Psoas muscle (tissue), 8 donors: ENCODE data around the gene CMSS1. TPM values are rescaled to one million over a fixed set of nuclear protein-coding genes. Genes with fewer than 3 reads are reported as not detected.

Experiments
- ATAC-seq, 4 donors: fragments of 200-7000 bp; cut with Tn5 transposase; one replicate each; pipeline ENCODE4 v1.9.1; 2020; ENCODE audit warnings: moderate library complexity in 3 of 4, mild to moderate bottlenecking in 2 of 4
- DNase-seq, 2 donors: peaks; one replicate each; pipeline ENCODE4 v3.0.0-alpha.2; 2020
- H3K27ac ChIP-seq: fragments of 200-600 bp; one replicate; pipeline ENCODE4 v1.8.0; 2022
- H3K27me3 ChIP-seq, 3 donors: fragments of 200-600 bp in 1 of 3; one replicate each; pipeline versions ENCODE4 v1.6.1 to v1.8.0; 2013 to 2022; ENCODE audit warnings: low read length in 2 of 3, mild to moderate bottlenecking in 2 of 3, moderate library complexity in 1 of 3; ENCODE audit not compliant: insufficient read depth in 3 of 3
- H3K36me3 ChIP-seq, 2 donors: fragments of 200-600 bp in 1 of 2; one replicate each; pipeline versions ENCODE4 v1.6.1 to v1.8.0; 2013 to 2022; ENCODE audit warnings: low read depth in 1 of 2, mild to moderate bottlenecking in 1 of 2, moderate library complexity in 1 of 2; ENCODE audit not compliant: insufficient read depth in 1 of 2
- H3K4me1 ChIP-seq: fragments of 200-600 bp; one replicate; pipeline ENCODE4 v1.8.0; 2022
- H3K4me3 ChIP-seq: fragments of 200-600 bp; one replicate; pipeline ENCODE4 v1.8.0; 2022; ENCODE audit warnings: mild to moderate bottlenecking
- H3K9me3 ChIP-seq: fragments of 200-600 bp; one replicate; pipeline ENCODE4 v1.8.0; 2022
- WGBS, 3 donors: extraction: QIAGEN DNeasy Blood & Tissue Kit; methylation state at CpG; one replicate each; pipeline versions ENCODE4 v1.1.6 to v1.1.7; 2013; 5-methylcytosine and 5-hydroxymethylcytosine counted together
- intact Hi-C, 2 donors: fragments of 100-400 bp; cut with DNase I; formaldehyde crosslinking; loops; one replicate each; pipeline versions ENCODE4 v1.11.0 to v1.14.2; 2022
- polyA plus RNA-seq, 3 donors: library from polyadenylated mRNA; stranded (reverse); fragments of 200-250 nt; gene quantifications; one replicate each; pipeline ENCODE4 v1.2.3, GENCODE V29; 2013
- total RNA-seq, 4 donors: library from RNA; stranded (reverse); fragmentation: NEBNext Ultra II Directional in 2 of 4; extraction: Animal tissue kit (Norgen Biotek cat#: 25700) in 2 of 4; gene quantifications; one replicate each; pipeline versions ENCODE4 v1.2.1 to v1.2.4, GENCODE V29; 2021 to 2023
- TF ChIP-seq, protein P1 (sequence below): fragments of 200-600 bp; IDR thresholded peaks from one replicate; pipeline ENCODE4 v1.8.0; 2022; ENCODE audit warnings: antibody characterized with exemption
- donor health status: healthy with polysubstance abuse.
- donor health status: DM: no; HTN: no; CAD: no; lungs with moderate emphysema.
- donor health status: Bipolar disorder and iron deficiency.
- donor health status: healthy.
- donor health status: DM: yes; HTN: yes; CAD: no.
- donor health status: DM: no; HTN: no; CAD: no.
- donor health status: DM: no; HTN: no; CAD: no.
- donor health status: DM: yes; HTN: yes; CAD: no.

CMSS1 gene
- total and polyA plus RNA-seq, 7 donors, result 18.4 to 174 (median 58.8) TPM

DNA sequence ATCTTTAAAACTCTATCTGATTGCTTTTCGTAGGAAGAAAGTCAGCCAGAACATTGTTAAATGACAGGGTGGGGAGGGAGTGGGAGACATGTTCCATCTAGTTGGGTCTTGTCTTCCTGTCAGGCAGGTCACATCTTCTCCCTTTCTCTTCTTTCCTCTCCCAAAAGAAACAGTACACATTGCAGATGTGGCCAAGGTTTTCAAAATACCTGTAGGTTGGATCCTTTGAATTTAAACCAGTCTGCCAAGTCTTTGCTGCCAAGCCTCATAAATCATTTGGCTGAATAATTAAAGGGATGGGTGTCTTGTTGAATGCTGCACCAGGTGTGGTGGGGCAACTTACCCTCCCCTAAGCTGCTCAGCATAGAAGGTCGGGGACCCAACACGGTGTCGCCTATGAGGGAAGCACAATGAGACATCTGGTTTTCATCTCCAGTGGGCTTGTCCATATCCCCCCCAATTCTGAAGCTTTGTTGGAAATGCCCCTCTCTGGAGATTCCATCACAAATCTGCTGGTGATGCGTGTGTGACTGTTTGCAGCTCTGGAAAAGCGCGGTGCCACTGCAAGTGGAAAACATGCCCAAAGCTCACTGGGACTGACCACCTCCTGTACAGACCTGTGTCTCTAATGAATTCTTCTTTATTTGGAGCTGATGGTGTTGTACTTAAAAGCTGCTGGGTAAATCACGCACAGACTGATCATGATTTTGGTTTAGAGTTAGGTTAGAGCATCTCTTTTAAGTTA is 184.0 kb downstream of the CMSS1 start:
- Histone ChIP-seq H3K4me1 (peaks cover 26% of the 10 kb centered on the region), H3K27ac (no peak overlapping the region), H3K9me3 (no peaks in the 10 kb centered on the region), H3K4me3 (no peak overlapping the region), H3K36me3 (peaks cover 0 to 4% of the 10 kb centered on the region in 2 donors), H3K27me3 (no peaks in the 10 kb centered on the region)
- no peak for ATAC-seq
- 84 to 92% (median 86%) methylated on average over 8 of the region's 8 CpGs for WGBS, 3 donors
- intact Hi-C loops, result loop anchor here in 1 of 2 donors (10.0 kb wide), 1 partner anchor 127 kb away; no protein-coding TSS in a partner anchor
- no peak for DNase-seq
- TF ChIP-seq, protein P1, sequence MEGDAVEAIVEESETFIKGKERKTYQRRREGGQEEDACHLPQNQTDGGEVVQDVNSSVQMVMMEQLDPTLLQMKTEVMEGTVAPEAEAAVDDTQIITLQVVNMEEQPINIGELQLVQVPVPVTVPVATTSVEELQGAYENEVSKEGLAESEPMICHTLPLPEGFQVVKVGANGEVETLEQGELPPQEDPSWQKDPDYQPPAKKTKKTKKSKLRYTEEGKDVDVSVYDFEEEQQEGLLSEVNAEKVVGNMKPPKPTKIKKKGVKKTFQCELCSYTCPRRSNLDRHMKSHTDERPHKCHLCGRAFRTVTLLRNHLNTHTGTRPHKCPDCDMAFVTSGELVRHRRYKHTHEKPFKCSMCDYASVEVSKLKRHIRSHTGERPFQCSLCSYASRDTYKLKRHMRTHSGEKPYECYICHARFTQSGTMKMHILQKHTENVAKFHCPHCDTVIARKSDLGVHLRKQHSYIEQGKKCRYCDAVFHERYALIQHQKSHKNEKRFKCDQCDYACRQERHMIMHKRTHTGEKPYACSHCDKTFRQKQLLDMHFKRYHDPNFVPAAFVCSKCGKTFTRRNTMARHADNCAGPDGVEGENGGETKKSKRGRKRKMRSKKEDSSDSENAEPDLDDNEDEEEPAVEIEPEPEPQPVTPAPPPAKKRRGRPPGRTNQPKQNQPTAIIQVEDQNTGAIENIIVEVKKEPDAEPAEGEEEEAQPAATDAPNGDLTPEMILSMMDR, result no peak

DNA sequence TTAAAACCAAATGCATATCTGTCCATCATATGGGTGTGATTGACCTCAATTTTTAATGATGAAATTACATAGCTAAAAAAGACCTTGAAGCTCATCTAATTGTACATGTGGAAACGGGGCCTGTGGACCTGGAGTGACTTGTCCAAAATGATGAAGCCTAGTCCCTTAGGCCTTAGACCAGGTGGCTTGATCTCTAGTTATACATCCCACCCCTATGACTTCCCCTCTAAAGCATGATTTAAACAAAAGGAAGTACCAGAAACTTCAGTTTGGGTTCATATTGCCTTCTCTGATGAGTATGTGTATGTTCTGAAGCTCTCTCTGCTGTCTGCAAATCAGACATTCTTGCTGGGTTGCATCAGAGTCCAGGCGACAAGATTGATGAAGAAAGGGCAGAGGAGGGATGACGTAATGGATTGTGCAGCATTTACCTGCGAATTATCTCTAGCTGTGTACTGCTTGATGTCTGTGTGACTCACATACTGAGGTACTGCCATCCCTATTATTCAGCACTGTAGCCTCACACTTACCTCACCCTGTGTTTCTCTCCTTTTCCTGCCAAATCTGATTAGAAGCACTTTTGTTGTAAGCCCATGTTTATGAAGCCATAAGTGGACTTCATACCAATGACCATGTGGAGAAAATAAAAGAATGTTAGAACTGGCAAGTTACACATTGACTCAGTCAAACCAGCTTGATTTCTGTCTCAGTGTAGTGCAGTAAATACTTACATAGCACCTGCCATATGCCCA is 185.1 kb downstream of the CMSS1 start:
- DNase-seq (no peak), ATAC-seq (peak in 3 of 4 donors; percentile 37 to 63 (median 50))
- intact Hi-C loops, result loop anchor here in 1 of 2 donors (10.0 kb wide), 1 partner anchor 128 kb away; no protein-coding TSS in a partner anchor
- H3K27ac ChIP-seq, result peak overlapping the region; percentile 0
- peaks cover 0 to 4% of the 10 kb centered on the region in 2 donors for H3K36me3 ChIP-seq
- H3K4me3 ChIP-seq, result no peak overlapping the region
- 78 to 85% (median 78%) methylated on average over 4 of the region's 4 CpGs for WGBS, 3 donors
- no peaks in the 10 kb centered on the region for H3K9me3 ChIP-seq
- TF ChIP-seq, protein P1, result no peak
- H3K4me1 ChIP-seq, result peaks cover 30% of the 10 kb centered on the region
- H3K27me3 ChIP-seq, result no peaks in the 10 kb centered on the region

DNA sequence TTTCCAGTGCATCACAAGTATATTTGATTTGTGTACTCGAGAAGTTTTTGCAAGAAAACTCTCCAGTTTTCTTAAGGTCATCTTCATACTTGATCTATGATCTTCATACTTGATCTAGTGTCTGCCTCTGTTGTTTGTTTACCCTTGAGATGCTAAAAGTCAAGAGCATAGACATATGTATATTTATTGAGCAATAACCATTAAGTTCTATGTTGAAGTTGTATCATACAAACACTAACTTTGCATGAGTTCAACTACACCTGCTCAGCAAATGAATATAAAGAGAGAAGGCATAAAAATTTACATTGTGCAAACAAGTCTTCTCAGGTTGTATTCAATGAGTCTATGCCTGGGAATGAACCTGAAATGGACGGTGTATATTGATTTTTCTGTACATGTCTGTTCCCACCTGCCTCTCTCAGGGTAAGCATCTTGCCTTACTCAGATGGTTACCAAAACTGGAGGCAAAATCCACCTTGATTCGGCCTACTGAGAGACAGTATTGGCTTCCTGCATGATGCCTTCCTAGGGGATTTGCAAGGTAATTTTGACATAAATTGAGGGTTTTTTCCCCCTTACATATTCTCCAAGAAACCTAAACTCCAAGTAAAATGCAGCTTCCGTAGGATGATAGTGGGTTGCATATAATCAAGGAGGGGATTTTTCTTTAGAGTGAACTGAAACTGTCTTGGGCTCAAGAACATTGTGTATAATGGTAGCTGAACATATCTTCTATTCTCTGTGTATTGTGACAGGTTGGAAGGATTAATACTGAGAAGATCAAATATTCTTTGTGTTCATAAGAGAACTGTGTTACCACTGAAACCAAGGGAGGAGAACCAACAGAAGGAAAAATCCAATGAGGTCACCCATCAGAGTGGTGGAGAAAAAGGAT is 186.2 kb downstream of the CMSS1 start:
- intact Hi-C loops, result loop anchor here in 1 of 2 donors (10.0 kb wide), 1 partner anchor 129 kb away; no protein-coding TSS in a partner anchor
- H3K27me3 ChIP-seq, result no peaks in the 10 kb centered on the region

DNA sequence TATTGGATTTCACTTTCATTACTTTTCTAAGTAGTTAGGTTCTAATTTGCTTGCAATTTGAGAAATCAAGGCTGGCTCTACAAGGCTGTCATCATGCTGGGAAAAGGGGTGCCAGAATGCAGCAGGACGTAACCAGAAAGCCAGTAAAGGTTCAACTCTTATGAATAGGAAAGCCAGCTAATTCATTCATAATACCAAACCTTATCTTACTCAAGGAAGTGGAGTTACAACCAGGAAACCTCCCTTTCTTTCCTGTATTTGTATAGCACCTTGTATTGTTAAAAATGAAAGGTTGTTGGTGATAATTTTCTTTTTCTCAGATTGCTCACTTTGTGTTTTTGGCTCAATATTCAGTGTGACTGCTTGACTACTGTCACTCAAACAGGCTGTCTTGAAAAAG is 187.3 kb downstream of the CMSS1 start:
- peak overlapping the region; percentile 38 for H3K27ac ChIP-seq
- DNase-seq (no peak), ATAC-seq (no peak)
- no peak overlapping the region for H3K4me3 ChIP-seq
- peaks cover 0 to 4% of the 10 kb centered on the region in 2 donors for H3K36me3 ChIP-seq
- H3K27me3 ChIP-seq, result no peaks in the 10 kb centered on the region
- H3K4me1 ChIP-seq, result peaks cover 47% of the 10 kb centered on the region
- TF ChIP-seq, protein P1, result no peak
- intact Hi-C loops, result loop anchor here (5.0 to 10.0 kb wide), 2 partner anchors 128 to 130 kb away; no protein-coding TSS in a partner anchor
- H3K9me3 ChIP-seq, result no peaks in the 10 kb centered on the region
- WGBS, 3 donors, result 27 to 50% (median 31%) methylated on average over 1 of the region's 1 CpG

More for the DNA sequence above, 186.2 kb downstream of the CMSS1 start:
- H3K4me1 ChIP-seq, result peaks cover 37% of the 10 kb centered on the region
- DNase-seq (no peak), ATAC-seq (no peak)
- H3K9me3 ChIP-seq, result no peaks in the 10 kb centered on the region
- TF ChIP-seq, protein P1, result no peak
- H3K27ac ChIP-seq, result peak overlapping the region; percentile 38
- no peak overlapping the region for H3K4me3 ChIP-seq
- 95 to 97% (median 96%) methylated on average over 4 of the region's 4 CpGs for WGBS, 3 donors
- peaks cover 0 to 4% of the 10 kb centered on the region in 2 donors for H3K36me3 ChIP-seq
